Endodermal cell (in vitro differentiated cells): ENCODE results near the gene ARMH3. TPM values are rescaled to one million over a fixed set of nuclear protein-coding genes. Genes with fewer than 3 reads are reported as not detected.

Experiments
- DNase-seq: peaks from one replicate; pipeline ENCODE4 v3.0.0-alpha.2; 2017
- H3K27ac ChIP-seq: 2 replicates; pipeline ENCODE4 v1.5.1; 2013; ENCODE audit warnings: mild to moderate bottlenecking, low read depth, low read length, moderate library complexity
- H3K27me3 ChIP-seq: 2 replicates; pipeline ENCODE4 v1.6.1; 2013; ENCODE audit warnings: mild to moderate bottlenecking, low read length, moderate library complexity; ENCODE audit not compliant: insufficient read depth, control insufficient read depth, poor library complexity, severe bottlenecking
- H3K36me3 ChIP-seq: 2 replicates; pipeline ENCODE4 v1.7.0; 2013; ENCODE audit warnings: mild to moderate bottlenecking, low read length, moderate library complexity; ENCODE audit not compliant: control insufficient read depth, insufficient read depth
- H3K4me1 ChIP-seq: one replicate; pipeline ENCODE4 v1.7.0; 2013; ENCODE audit warnings: low read length; ENCODE audit not compliant: control insufficient read depth, insufficient read depth
- H3K4me3 ChIP-seq: 2 replicates; pipeline ENCODE4 v1.5.1; 2013; ENCODE audit warnings: mild to moderate bottlenecking, low read length, moderate library complexity
- H3K9ac ChIP-seq: 2 replicates; pipeline ENCODE4 v1.6.1; 2013; ENCODE audit warnings: mild to moderate bottlenecking, low read length, moderate library complexity; ENCODE audit not compliant: poor library complexity, severe bottlenecking; ENCODE audit errors: extremely low read depth
- H3K9me3 ChIP-seq: 2 replicates; pipeline ENCODE4 v1.6.1; 2013; ENCODE audit warnings: mild to moderate bottlenecking, low read length, moderate library complexity; ENCODE audit not compliant: control insufficient read depth
- H3K27ac Mint-ChIP-seq: 2 replicates; pipeline ENCODE4 v1.8.0; 2020; ENCODE audit warnings: mixed read lengths
- H3K27me3 Mint-ChIP-seq: 2 replicates; pipeline ENCODE4 v1.8.0; 2021; ENCODE audit warnings: mild to moderate bottlenecking, mixed read lengths; ENCODE audit not compliant: insufficient read depth
- H3K36me3 Mint-ChIP-seq: 2 replicates; pipeline ENCODE4 v1.8.0; 2020; ENCODE audit warnings: low read depth, mixed read lengths
- H3K4me1 Mint-ChIP-seq: 2 replicates; pipeline ENCODE4 v1.8.0; 2020; ENCODE audit warnings: mixed read lengths
- H3K4me3 Mint-ChIP-seq: 2 replicates; pipeline ENCODE4 v1.8.0; 2020; ENCODE audit warnings: mild to moderate bottlenecking, moderate library complexity, mixed read lengths
- H3K9me3 Mint-ChIP-seq: 2 replicates; pipeline ENCODE4 v1.8.0; 2020; ENCODE audit warnings: mild to moderate bottlenecking, mixed read lengths
- WGBS, 2 experiments: methylation state at CpG; one replicate each; pipeline versions ENCODE4 v1.1.5 to v1.1.7; 2013; ENCODE audit warnings: missing lambda C conversion rate in 2 of 2, mixed read lengths in 1 of 2; ENCODE audit not compliant: insufficient coverage in 1 of 2, insufficient read length in 1 of 2; 5-methylcytosine and 5-hydroxymethylcytosine counted together
- total RNA-seq, 2 donors: library from RNA; stranded (reverse); fragmentation: NEBNext Ultra II Directional in 1 of 2; extraction: Animal tissue kit (Norgen Biotek cat#: 25700) in 1 of 2; gene quantifications; 2 replicates in 1 of 2; 3 replicates in 1 of 2; pipeline ENCODE4 v1.2.1, GENCODE V29; 2021
- TF ChIP-seq, protein P1 (sequence below): fragments of 200-600 bp; sonication (generic); conservative IDR thresholded peaks from 2 replicates; pipeline ENCODE4 v1.5.0; 2021; ENCODE audit warnings: antibody characterized with exemption, mild to moderate bottlenecking

Gene ARMH3
- total RNA-seq, 2 donors from 2014 or later: 18.0 to 19.7 TPM

DNA sequence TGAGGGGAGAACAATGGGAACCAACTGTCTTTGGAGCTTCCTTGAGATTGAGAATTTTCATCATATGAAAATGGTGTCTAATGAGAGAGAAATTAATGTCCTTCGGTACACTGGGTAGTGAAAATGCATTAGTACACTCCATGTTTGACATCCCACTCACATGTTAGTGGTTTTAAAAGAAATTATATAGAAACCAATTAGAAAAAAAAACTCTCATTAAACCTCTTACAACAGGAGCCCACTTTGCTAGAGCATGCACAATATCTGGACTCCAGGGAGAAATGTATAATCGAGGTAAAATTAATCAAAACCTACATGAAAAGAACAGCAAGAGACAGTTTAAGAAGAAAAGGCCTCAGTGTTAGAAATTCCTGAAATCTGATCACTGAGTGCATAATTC is 133.1 kb downstream of the ARMH3 start:
- H3K9me3 Mint-ChIP-seq: no peaks in the 10 kb centered on the region
- Histone ChIP-seq H3K27me3 (no peaks in the 10 kb centered on the region), H3K4me1 (peaks cover 5% of the 10 kb centered on the region), H3K4me3 (no peak overlapping the region), H3K27ac (no peak overlapping the region), H3K9ac (no peak overlapping the region), H3K36me3 (no peaks in the 10 kb centered on the region), H3K9me3 (no peaks in the 10 kb centered on the region)
- DNase-seq: no peak
- H3K4me3 Mint-ChIP-seq: no peak overlapping the region
- WGBS, 2 experiments: 75% methylated on average over 1 of the region's 2 CpGs; no CpG with 5 or more reads in 1 of the 2 experiments
- H3K27ac Mint-ChIP-seq: no peak overlapping the region
- peaks cover 8% of the 10 kb centered on the region for H3K36me3 Mint-ChIP-seq
- TF ChIP-seq, protein P1, sequence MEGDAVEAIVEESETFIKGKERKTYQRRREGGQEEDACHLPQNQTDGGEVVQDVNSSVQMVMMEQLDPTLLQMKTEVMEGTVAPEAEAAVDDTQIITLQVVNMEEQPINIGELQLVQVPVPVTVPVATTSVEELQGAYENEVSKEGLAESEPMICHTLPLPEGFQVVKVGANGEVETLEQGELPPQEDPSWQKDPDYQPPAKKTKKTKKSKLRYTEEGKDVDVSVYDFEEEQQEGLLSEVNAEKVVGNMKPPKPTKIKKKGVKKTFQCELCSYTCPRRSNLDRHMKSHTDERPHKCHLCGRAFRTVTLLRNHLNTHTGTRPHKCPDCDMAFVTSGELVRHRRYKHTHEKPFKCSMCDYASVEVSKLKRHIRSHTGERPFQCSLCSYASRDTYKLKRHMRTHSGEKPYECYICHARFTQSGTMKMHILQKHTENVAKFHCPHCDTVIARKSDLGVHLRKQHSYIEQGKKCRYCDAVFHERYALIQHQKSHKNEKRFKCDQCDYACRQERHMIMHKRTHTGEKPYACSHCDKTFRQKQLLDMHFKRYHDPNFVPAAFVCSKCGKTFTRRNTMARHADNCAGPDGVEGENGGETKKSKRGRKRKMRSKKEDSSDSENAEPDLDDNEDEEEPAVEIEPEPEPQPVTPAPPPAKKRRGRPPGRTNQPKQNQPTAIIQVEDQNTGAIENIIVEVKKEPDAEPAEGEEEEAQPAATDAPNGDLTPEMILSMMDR: no peak
- H3K27me3 Mint-ChIP-seq: no peaks in the 10 kb centered on the region
- peaks cover 14% of the 10 kb centered on the region for H3K4me1 Mint-ChIP-seq

- Histone ChIP-seq H3K4me3 (no peak overlapping the region), H3K27me3 (no peaks in the 10 kb centered on the region), H3K9ac (no peak overlapping the region), H3K4me1 (peaks cover 5% of the 10 kb centered on the region), H3K36me3 (no peaks in the 10 kb centered on the region), H3K27ac (no peak overlapping the region), H3K9me3 (no peaks in the 10 kb centered on the region)
- Mint-ChIP-seq H3K27ac (no peak overlapping the region), H3K27me3 (no peaks in the 10 kb centered on the region), H3K9me3 (no peaks in the 10 kb centered on the region), H3K4me1 (peaks cover 21% of the 10 kb centered on the region), H3K4me3 (no peak overlapping the region), H3K36me3 (peaks cover 5% of the 10 kb centered on the region)
- no peak for DNase-seq
- TF ChIP-seq, protein P1: no peak
Measured at GRCh38 chr10:101920546-101920945, 135.4 kb downstream of the ARMH3 start.

DNA sequence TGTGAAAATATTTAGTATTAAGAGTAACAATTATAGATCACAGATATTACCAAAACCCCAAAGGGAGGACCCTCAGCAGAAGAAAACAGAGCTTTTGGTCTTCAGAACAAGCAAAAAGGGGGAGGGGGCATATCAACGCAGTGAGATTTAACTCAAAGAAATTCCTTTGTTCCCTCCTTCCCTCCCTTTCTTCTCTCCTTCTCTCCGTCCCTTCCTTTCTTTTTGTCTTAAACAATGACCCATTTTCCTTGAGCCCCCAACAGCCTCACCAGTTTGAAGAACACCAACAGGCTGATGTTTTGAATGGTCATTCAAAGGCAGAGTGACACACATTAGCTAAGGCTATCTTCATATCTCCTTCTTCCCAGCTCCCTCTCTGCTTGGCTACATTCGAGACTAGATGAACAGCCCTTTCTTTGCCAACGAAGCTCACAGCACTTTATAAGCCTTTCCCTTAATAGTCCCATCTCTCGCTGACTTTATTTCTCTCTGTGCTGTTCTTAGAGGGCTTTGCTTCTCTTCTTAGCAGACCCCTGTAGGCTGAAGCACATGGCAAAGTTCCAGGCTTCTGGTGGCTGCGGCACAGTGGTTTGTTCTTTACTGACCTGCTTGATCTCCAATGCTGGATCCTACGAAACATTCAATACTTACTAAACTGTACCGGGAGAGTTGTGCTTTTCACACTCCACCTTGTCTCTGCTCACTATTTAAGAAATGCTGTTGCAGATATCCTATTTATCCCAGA is 136.8 kb downstream of the ARMH3 start:
- H3K27me3 Mint-ChIP-seq: no peaks in the 10 kb centered on the region
- H3K4me3 Mint-ChIP-seq: no peak overlapping the region
- H3K4me1 ChIP-seq: peaks cover 5% of the 10 kb centered on the region
- peaks cover 21% of the 10 kb centered on the region for H3K4me1 Mint-ChIP-seq
- peak overlapping the region; percentile 24 for H3K27ac Mint-ChIP-seq
- H3K36me3 ChIP-seq: no peaks in the 10 kb centered on the region
- H3K36me3 Mint-ChIP-seq: peaks cover 2% of the 10 kb centered on the region
- no peak overlapping the region for H3K9ac ChIP-seq
- DNase-seq: no peak
- H3K27ac ChIP-seq: no peak overlapping the region
- no peaks in the 10 kb centered on the region for H3K27me3 ChIP-seq
- no peaks in the 10 kb centered on the region for H3K9me3 Mint-ChIP-seq
- WGBS, 2 experiments: 82 to 86% methylated on average over 7 to 8 of the region's 8 CpGs
- TF ChIP-seq, protein P1: no peak
- no peaks in the 10 kb centered on the region for H3K9me3 ChIP-seq
- H3K4me3 ChIP-seq: no peak overlapping the region
